OCI-LY7 (cell line): ENCODE data around the gene MARCO.

Source experiments
- CTCF ChIP-seq: fragments of 200-600 bp; sonication (generic); conservative IDR thresholded peaks from 2 replicates; pipeline ENCODE4 v1.5.1; 2014; ENCODE audit warnings: mild to moderate bottlenecking, antibody characterized with exemption, low read length, moderate library complexity, mixed read lengths
- EZH2phosphoT487 ChIP-seq: fragments of 200-600 bp; sonication (generic); IDR thresholded peaks from 2 replicates; pipeline ENCODE4 v1.6.1; 2018; ENCODE audit warnings: low read depth, borderline replicate concordance, mild to moderate bottlenecking, mixed run types, antibody characterized with exemption, low read length, moderate library complexity, mixed read lengths

GRCh38 chr2:119028327-119029174 lies 86.6 kb downstream of the MARCO start:
- TF ChIP-seq CTCF (peak; percentile 76), EZH2phosphoT487 (no peak)
